ENCODE results near the gene CEACAM18.
"Not testable (repeated sequence)": the region's sequence is repeated elsewhere in the genome, so short reads cannot be mapped to it uniquely, and the experiment has no call there.

Gene CEACAM18

DNA sequence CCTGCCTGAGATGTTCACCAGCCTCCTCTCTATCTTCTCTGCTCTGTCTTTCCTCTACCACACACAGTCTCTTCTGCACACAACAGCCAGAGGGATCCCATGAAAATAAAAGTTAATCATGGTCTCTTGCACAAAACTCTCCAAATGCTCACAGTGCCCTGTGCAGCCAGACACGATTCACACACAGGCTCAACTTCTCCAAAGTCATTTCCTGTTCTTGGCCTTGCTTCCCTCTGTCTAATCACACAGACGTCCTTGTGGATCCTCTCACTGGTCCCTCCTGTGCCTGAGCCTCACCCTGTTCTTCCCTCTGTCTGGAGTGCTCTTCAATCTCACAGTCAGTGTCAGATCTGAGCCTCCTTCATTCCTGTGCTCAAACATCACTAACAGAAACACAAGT, 15.4 kb downstream of the CEACAM18 start:
- no peak for DNase-seq (ENCODE audit: low read depth)

- DNase-seq (ENCODE audit: low read depth) = no peak
Observed at GRCh38 chr19:51497666-51498065, 19.3 kb downstream of the CEACAM18 start.

DNA sequence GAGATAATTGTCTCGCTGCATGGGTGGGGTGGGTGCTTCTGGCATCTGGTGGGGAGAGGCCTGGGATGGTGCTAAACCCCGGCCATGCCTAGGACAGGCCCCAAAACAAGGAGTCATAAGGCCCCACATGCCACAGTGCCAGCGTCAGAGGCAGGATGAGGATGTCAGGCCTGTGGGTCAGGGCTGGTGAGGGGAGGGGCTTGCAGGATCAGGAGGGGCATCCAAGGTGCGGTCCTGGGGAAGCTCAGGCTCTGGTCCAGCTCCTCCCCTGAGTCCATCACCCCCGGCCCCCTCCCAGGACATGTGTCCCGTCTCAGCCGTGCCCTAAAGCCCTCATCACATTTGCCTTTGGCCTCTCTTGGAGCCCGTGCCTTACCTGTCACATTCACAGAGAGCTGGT, 22.6 kb downstream of the CEACAM18 start:
- DNase-seq (ENCODE audit: low read depth) = not testable (repeated sequence)

DNA sequence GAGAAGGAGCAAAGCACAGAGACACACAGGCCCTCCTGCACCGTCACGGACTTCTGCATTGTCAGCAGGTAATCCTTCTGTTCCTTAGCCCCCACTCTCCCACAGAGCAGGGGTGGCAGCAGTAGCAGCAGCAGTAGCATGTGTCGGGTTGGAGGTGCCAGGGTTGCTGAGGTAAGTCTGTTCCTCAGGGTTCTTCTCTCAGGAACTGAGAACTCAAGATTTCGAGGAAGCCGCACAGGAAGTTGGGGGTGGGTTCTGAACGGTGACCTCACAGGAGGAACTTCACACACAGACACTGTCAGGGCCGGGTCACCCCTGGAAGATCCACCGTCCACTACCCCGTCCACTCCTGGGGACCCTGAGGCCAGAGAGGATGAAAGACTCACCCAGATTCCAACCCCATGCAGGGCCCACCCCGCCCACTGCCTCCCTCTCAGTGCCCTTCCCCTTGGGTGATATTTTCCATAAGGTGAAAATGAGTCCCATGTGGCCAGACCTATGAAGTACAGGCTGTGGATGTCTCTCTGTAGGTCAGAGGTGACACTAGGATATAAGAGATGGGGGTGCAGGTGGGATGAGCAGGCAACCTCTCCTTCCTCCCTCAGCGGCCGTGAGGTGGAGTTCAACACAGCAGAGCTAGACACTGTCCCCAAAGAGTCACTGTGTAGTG, 23.4 kb downstream of the CEACAM18 start, which contains the start of gene SIGLEC12:
Gene SIGLEC12, minus strand, starts transcription at position 207 of the 670 bp plus-strand sequence. Its CDS starts 67 bp downstream, at position 140.
- DNase-seq (ENCODE audit: low read depth) = no peak

GRCh38 chr19:51503286-51503817, 25.0 kb downstream of the CEACAM18 start:
- no peak for DNase-seq (ENCODE audit: low read depth)

GRCh38 chr19:51503896-51504295, 25.6 kb downstream of the CEACAM18 start:
- no peak for DNase-seq (ENCODE audit: low read depth)

- DNase-seq (ENCODE audit: low read depth) = no peak
Observed at GRCh38 chr19:51505904-51506303, 27.6 kb downstream of the CEACAM18 start.

- no peak for DNase-seq (ENCODE audit: low read depth)
Observed at GRCh38 chr19:51507192-51507591, 28.9 kb downstream of the CEACAM18 start.

DNA sequence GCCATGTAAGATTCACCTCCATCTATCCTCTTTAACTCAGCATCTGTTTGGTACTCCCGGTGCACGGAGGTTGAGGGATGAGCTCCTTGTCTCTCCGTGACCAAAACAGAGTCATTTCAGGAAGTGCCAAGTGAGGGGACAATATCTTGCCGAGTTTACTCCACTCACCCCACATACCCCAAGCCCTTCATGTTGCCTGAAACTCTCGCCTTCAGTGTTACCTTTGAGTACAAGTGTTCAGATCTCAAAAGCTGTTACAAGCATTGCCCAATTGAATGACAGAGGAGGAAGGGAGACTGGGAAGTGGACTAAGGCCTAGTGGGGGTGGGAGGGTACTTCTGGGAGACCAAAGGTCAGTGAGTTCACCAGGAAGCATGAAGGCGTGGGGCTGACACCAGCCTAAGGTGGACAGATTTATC, 29.3 kb downstream of the CEACAM18 start:
- no peak for DNase-seq (ENCODE audit: low read depth)

DNA sequence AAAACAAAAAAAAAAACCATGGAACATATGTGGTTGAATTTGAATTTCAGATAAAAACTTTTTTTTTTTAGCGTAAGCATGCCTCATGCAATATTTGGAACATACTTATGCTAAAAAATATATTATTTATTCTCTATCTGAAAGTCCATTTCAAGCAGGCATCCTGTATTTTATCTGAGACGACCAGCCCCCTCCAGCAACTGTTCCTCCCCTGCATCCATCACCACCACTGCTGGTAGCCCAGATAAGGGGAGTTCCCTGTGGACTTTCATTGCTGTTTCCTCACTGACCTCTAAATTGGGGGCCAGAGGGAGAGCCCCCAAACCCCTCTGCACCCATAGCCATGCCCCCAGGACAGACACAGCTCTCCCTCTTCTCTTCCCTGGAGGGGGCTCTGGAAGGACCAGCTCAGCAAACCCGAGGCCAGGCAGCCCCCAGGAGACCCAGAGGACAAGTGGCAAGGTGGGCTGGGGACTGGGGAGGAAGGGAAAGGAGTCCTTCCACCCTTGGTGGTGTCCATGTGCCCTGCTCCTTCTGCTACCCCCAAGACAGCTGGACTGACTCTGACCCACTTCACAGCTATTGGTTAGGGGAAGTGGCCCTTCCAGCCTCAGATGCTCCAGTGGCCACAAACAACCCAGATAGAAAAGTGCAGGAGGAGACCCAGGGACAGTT, 29.9 kb downstream of the CEACAM18 start:
- DNase-seq (ENCODE audit: low read depth) = no peak

DNA sequence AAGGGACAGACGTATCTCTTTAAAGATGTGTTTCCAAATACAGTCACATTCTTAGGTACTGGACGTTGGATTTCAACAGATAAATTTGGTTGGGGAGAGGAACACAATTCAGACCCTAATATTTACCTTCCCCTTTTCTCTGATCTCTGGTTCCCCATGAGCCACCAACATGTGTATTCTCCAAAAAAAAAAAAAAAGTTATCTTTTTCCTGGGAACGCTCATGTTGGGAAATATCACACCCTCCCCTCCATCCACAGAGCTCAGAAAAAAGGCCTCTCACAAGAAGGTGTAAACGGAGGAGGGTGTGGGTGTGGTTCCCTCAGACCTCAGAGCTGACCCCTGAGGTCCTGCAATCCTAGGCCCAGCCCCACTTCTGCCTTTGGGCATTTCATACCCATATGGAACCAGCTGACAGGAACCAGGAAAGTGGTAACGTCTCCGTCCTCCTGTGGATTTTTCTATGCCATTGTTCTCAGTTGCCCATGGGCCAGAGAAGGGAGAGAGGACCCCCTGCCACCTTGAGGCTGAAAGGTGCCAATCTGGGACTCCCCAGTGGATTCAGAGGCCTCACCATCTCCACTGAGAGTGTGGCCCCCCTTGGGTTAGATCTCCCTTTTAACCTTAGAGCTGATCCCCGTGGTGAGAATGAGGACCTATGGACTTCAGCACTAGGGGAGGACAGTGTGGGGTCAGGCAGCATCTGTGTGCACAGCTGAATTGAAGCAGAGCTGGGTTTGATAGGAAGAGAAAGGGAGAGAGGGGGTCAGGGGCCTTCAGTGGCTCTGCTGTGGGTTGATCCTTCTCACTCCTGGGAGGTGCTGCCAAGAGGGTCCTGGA, 31.7 kb downstream of the CEACAM18 start:
- DNase-seq (ENCODE audit: low read depth) = no peak

DNA sequence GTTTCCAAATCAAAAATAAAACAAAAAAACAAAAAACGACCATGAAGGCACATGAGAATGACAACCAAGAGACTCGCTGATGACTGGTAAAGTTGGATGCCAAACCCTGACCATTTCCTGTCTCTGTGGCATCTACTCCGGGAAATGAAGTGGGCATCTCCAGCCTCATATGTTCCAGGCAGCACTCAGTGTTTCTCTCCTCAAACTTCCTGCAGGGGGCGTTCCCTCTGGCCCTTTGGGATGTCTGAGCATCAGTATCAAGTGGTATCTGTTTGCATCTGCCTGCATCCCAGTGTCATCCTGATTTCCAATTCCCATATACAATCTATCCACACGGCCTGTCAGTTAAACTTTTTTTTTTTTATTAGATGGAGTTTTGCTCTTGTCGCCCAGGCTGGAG, 33.0 kb downstream of the CEACAM18 start:
- no peak for DNase-seq (ENCODE audit: low read depth)

DNA sequence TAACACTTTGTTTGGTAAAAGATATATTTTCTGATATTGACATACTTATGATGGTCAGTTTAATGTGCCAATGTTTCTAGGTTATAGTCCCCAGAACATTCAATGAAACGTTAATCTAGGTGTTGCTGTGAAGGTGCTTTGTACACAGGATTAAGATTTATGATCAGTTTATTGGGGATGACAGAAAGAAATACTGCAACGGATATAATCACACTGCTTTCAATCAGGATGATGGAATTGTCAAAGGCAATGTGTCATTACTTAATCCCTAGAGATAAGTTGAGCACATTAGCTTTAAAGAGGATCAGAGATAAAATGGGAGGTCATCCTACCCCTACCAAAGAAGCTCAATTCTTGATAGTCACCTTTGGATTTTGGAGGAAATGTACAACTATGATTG, 35.6 kb downstream of the CEACAM18 start:
- DNase-seq (ENCODE audit: low read depth) = no peak

DNA sequence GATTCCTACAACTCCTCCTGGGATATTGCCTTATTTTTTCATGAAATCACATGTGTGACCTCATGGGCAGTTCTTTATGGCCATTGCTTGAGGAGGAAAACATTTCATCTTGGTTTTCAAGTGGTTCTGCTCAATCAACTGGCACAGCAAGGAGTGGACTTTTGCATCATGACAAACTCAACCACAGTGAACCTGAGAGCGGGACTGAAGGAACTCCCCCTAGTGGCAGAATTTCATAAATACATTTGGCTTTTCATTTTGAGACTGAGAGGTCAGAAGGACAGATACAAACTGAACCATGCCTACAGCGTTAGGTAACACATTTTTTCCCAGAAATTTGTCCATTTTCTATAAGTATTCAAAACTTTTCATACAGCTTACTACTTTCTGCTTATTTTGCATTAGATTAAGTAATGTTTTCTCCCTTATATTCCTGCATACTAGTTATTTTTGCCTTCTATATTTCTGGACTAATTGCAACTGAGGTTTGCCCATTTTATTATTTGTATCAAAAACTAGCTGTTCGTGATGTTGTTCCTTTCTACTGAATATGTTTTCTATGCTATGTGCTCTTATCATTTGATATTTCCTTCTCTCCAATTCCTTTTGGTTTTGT, 36.6 kb downstream of the CEACAM18 start:
- DNase-seq (ENCODE audit: low read depth) = no peak

DNA sequence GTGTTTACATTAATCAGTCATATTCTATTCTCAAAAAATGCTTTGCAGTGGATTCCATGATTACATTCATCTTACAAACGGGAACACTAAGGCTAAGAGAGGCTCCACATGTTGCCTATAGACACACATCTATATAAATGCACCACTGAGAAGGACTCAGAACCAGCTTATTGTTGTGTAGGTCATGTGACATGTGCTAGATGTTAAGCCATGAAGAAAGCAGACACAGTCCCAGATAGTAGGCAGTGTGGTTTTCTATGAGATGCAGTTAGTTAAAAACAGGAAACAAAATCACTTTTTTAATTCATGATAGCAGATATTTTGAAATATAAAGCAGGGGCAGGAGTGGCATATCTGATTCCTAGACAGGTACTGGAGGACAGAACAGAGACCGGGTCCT, 42.4 kb downstream of the CEACAM18 start:
- no peak for DNase-seq (ENCODE audit: low read depth)

- DNase-seq (ENCODE audit: low read depth) = no peak
Observed at GRCh38 chr19:51521357-51521756, 43.0 kb downstream of the CEACAM18 start.

DNA sequence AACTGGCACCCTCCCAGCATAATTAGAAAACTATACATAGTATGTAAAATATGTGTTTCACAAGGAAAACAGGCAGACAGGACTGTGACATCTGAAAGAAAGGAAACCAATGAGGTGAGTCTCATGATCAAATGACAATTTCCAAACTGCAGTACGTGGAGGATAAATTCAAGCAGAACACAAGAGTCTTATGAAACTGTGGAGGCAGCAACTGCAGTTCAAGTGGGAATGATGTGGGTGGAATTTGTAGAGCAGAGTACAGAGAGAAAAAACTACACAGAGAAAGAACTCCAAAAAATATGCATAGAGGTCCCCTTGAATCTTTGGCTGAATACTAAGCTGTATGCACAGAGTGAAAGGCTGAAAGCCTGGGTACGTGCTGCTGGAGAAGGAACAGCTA, 43.4 kb downstream of the CEACAM18 start:
- no peak for DNase-seq (ENCODE audit: low read depth)

- DNase-seq (ENCODE audit: low read depth) = no peak
Observed at GRCh38 chr19:51524666-51525264, 46.4 kb downstream of the CEACAM18 start.

GRCh38 chr19:51525651-51526050, 47.3 kb downstream of the CEACAM18 start:
- DNase-seq (ENCODE audit: low read depth) = no peak

GRCh38 chr19:51529301-51529700, 51.0 kb downstream of the CEACAM18 start:
- DNase-seq (ENCODE audit: low read depth) = no peak

DNA sequence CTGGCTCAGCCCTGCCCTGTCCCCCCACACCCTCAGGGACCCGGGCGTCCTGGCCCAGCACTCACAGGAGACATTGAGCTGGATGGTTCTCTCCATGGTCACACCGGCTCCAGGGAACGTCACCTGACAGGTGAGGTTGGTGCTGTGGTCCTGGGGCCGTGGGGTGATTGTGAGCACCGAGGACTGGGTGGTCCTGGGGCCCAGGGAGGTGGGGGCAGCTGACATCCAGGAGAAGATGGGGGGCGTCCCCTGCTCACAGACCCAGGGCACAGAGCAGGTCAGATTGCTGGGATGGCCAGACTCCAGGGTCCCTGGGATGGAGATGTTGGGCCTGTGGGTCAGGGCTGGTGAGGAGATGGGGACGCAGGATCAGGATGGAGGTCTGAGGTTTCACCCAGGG, 52.3 kb downstream of the CEACAM18 start:
- no peak for DNase-seq (ENCODE audit: low read depth)

All from activated T-helper 9 cell treated with anti-CD3 and anti-CD28 coated beads, Interleukin-2, amount 50 U/mL, for 16 hours (primary cell).